Nephron (organoid): Measurements from ENCODE around the gene ADRA1B.

Source experiments
- H3K27ac Mint-ChIP-seq, 3 experiments: 2 replicates each; pipeline ENCODE4 v1.8.0; 2020; ENCODE audit warnings: mixed read lengths in 3 of 3, mild to moderate bottlenecking in 2 of 3, moderate library complexity in 1 of 3
- H3K27me3 Mint-ChIP-seq: 2 replicates; pipeline ENCODE4 v1.8.0; 2021; ENCODE audit warnings: low read depth, mild to moderate bottlenecking, moderate library complexity, mixed read lengths
- H3K36me3 Mint-ChIP-seq: 2 replicates; pipeline ENCODE4 v1.8.0; 2020; ENCODE audit warnings: low read depth, mixed read lengths
- H3K4me1 Mint-ChIP-seq: 2 replicates; pipeline ENCODE4 v1.8.0; 2020; ENCODE audit warnings: mixed read lengths
- H3K4me3 Mint-ChIP-seq, 3 experiments: 2 replicates each; pipeline ENCODE4 v1.8.0; 2020; ENCODE audit warnings: mild to moderate bottlenecking in 3 of 3, mixed read lengths in 3 of 3, moderate library complexity in 2 of 3
- H3K9me3 Mint-ChIP-seq: 2 replicates; pipeline ENCODE4 v1.8.0; 2020; ENCODE audit warnings: mixed read lengths
- TF ChIP-seq, protein P1 (sequence below), 3 experiments: fragments of 200-600 bp; sonication (generic); IDR thresholded peaks; one replicate each; pipeline ENCODE4 v1.5.0; 2021; ENCODE audit warnings: antibody characterized with exemption in 3 of 3; ENCODE audit not compliant: unreplicated experiment in 3 of 3

The ADRA1B gene

DNA sequence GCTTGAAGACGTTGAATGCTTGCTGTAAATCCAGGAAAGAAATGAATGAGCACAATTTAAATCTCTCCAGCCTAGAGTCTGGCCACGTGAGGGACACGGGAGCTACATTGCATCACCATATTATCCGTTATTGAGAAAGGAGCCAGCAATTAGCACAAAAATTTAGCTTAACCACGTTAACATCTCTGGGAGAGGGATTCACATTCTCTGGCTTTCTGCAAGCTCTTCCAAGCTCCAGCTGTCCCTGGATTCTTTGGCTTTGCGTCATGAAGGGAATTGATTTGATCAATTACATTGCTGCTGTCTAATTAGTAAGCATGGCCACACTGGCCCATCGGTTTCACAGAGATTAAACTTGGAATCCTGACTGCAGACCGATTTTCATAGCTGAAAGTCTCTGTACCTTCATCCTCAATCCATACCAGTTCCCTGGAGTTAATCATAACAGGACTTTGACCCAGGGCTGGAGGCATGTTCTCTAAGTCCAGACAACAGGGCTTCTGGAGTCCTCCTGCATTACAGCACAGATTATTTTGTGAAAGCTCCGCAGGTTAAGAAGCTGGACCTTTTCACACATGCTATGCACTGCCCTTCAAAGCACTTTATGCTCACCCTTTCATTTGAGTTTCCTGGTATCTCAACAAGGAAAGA is 31.6 kb downstream of the ADRA1B start:
- H3K9me3 Mint-ChIP-seq: no peaks in the 10 kb centered on the region
- peaks cover 13% of the 10 kb centered on the region for H3K4me1 Mint-ChIP-seq
- peak overlapping the region in 2 of 3 experiments; percentile 36 to 66 for H3K27ac Mint-ChIP-seq
- H3K27me3 Mint-ChIP-seq: peaks cover 17% of the 10 kb centered on the region
- TF ChIP-seq, protein P1, sequence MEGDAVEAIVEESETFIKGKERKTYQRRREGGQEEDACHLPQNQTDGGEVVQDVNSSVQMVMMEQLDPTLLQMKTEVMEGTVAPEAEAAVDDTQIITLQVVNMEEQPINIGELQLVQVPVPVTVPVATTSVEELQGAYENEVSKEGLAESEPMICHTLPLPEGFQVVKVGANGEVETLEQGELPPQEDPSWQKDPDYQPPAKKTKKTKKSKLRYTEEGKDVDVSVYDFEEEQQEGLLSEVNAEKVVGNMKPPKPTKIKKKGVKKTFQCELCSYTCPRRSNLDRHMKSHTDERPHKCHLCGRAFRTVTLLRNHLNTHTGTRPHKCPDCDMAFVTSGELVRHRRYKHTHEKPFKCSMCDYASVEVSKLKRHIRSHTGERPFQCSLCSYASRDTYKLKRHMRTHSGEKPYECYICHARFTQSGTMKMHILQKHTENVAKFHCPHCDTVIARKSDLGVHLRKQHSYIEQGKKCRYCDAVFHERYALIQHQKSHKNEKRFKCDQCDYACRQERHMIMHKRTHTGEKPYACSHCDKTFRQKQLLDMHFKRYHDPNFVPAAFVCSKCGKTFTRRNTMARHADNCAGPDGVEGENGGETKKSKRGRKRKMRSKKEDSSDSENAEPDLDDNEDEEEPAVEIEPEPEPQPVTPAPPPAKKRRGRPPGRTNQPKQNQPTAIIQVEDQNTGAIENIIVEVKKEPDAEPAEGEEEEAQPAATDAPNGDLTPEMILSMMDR (IDR thresholded peaks at IDR 0.05; ENCODE audit: unreplicated experiment in 3 of 3): no peak
- H3K36me3 Mint-ChIP-seq: no peaks in the 10 kb centered on the region
- no peak overlapping the region for H3K4me3 Mint-ChIP-seq

DNA sequence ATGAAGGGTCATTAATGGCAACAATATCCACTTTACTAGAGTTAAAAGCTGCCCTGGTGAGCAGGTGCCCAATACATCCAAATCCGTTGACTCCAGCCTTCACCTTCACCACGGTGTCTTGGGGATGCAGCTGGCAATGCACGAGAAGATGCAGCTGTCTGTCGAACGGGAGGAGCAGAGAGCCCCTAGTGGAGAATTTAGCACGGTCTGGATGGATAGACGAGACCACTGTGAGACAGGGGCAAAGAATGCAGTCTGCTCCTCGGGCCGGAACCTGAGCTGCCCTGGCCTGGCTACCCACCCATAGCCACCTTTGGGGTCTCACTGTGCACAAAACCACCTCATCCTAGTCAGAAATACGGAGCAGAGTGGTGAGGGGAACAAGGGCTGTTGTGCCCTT is 35.1 kb downstream of the ADRA1B start:
- TF ChIP-seq, protein P1 (IDR thresholded peaks at IDR 0.05; ENCODE audit: unreplicated experiment in 3 of 3): peak in 2 of 3 experiments; percentile 41
- Mint-ChIP-seq H3K4me1 (peaks cover 13% of the 10 kb centered on the region), H3K36me3 (no peaks in the 10 kb centered on the region), H3K9me3 (no peaks in the 10 kb centered on the region), H3K4me3 (no peak overlapping the region), H3K27ac (no peak overlapping the region), H3K27me3 (peaks cover 23% of the 10 kb centered on the region)

DNA sequence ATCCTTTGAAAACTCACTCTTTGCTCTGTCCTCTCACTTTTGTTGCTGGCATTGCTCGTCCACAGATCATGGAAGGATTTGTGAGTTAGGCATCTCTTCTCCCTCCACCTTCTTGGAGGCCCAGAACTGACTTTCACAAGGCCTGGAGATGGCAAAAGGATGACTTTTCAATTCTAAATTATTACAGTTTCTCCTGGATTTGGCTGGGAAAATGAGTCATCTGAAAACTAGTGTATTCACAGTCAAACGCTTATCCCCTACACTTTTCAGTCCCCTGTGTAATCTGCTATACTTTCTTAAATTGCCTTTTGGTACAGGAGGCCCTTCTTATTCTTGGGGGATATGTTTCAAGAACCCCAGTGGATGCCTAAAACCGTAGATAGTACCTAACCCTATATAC is 35.6 kb downstream of the ADRA1B start:
- TF ChIP-seq, protein P1 (IDR thresholded peaks at IDR 0.05; ENCODE audit: unreplicated experiment in 3 of 3): no peak
- Mint-ChIP-seq H3K36me3 (no peaks in the 10 kb centered on the region), H3K4me1 (peaks cover 13% of the 10 kb centered on the region), H3K4me3 (no peak overlapping the region), H3K27me3 (peaks cover 23% of the 10 kb centered on the region), H3K9me3 (no peaks in the 10 kb centered on the region), H3K27ac (no peak overlapping the region)

DNA sequence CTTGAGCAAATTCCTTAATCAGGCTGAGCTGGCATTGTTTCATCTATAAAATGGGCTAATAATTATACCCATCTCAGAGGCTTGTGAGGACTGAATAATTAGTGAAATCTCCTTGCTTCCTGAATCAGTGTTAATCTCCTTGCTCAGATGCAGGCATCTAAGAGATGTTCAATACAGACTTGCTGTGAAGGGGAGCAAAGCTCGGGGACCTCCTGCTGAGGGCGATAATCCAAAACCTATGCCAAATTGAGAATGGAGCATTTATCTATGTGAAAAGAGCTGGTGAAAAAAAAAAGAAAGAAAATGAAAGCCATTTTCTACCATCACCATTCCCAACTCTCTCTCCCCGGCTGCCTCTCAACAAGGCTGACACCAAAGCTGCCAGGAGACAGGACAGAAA is 37.3 kb downstream of the ADRA1B start:
- no peaks in the 10 kb centered on the region for H3K9me3 Mint-ChIP-seq
- H3K27me3 Mint-ChIP-seq: peaks cover 23% of the 10 kb centered on the region
- no peak overlapping the region for H3K27ac Mint-ChIP-seq
- TF ChIP-seq, protein P1 (IDR thresholded peaks at IDR 0.05; ENCODE audit: unreplicated experiment in 3 of 3): no peak
- H3K4me3 Mint-ChIP-seq: no peak overlapping the region
- H3K36me3 Mint-ChIP-seq: no peaks in the 10 kb centered on the region
- peaks cover 7% of the 10 kb centered on the region for H3K4me1 Mint-ChIP-seq

DNA sequence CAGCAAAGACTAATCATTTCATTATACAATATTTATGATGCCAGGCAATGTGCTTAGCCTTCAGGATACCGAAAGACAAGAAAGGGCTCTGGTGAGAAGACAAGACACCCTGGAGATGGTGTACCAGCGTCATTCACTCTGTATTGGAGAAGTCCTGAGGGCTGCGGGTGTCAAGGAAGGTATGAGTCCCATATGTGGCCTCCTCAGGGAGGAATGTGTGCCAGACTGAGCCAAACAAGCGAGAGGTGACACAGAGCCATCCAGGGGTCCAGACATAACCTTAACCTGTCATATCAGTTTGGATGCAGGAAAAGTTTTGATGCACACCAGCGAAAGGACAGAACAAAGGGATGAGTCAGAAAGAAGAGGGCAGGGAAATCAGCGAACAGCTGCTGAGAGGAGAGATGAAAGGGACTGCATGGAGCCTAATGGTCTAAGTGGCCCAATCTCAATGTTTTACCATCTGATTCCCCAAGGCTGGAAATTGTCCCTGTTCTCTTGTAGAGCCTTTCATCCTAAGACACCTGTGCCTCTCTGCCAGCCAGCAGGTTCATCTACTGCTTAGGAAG is 38.9 kb downstream of the ADRA1B start:
- Mint-ChIP-seq H3K4me3 (no peak overlapping the region), H3K27me3 (peaks cover 18% of the 10 kb centered on the region), H3K9me3 (no peaks in the 10 kb centered on the region), H3K36me3 (no peaks in the 10 kb centered on the region), H3K27ac (no peak overlapping the region), H3K4me1 (peaks cover 7% of the 10 kb centered on the region)
- TF ChIP-seq, protein P1 (IDR thresholded peaks at IDR 0.05; ENCODE audit: unreplicated experiment in 3 of 3): no peak

DNA sequence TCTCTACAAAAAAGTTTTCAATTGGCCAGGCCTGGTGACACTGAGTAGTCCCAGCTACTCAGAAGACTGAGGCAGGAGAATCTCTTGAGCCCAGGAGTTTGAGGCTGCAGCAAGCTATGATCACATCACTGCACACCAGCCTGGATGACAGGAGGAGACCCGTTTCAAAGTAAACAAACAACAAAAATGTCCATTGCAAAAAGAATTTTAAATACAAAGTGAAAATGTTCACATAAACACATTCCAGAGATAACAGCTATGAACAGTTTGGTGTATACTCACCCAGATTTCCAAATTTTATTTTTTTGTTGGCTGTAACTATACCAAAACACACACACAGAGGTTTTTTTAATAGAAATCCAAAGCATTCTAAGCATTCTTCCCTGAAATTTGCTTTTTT is 39.8 kb downstream of the ADRA1B start:
- Mint-ChIP-seq H3K27ac (no peak overlapping the region), H3K36me3 (no peaks in the 10 kb centered on the region), H3K4me3 (no peak overlapping the region), H3K4me1 (peaks cover 7% of the 10 kb centered on the region), H3K27me3 (peaks cover 18% of the 10 kb centered on the region), H3K9me3 (no peaks in the 10 kb centered on the region)
- TF ChIP-seq, protein P1 (IDR thresholded peaks at IDR 0.05; ENCODE audit: unreplicated experiment in 3 of 3): no peak
